ENCODE measurements around the gene RFTN1. TPM values are rescaled to one million over a fixed set of nuclear protein-coding genes. Genes with fewer than 3 reads are reported as not detected.

RFTN1 gene
- total RNA-seq, 3 donors from 2014 or later: 6.9 to 12.6 (median 9.7) TPM

- H3K36me3 ChIP-seq (ENCODE audit: low read depth): no peaks in the 10 kb centered on the region
- ATAC-seq: no peak
Observed at GRCh38 chr3:16545413-16546185, 32.1 kb upstream of the RFTN1 start.

GRCh38 chr3:16543242-16543864 is 29.9 kb upstream of the RFTN1 start:
- DNase-seq: no peak
- intact Hi-C loops (cut with DNase I, micrococcal nuclease): no loop called here
- TF ChIP-seq CTCF (IDR thresholded peaks at IDR 0.05): no peak
- Histone ChIP-seq H3K9me3 (no peaks in the 10 kb centered on the region), H3K36me3 (ENCODE audit: low read depth) (no peaks in the 10 kb centered on the region), H3K4me1 (ENCODE audit: low read depth) (no peaks in the 10 kb centered on the region), H3K4me3 (no peak overlapping the region)
- ATAC-seq: no peak

More at GRCh38 chr3:16545413-16546185, 32.1 kb upstream of the RFTN1 start:
- H3K9me3 ChIP-seq: no peaks in the 10 kb centered on the region
- intact Hi-C loops (cut with DNase I, micrococcal nuclease): no loop called here
- TF ChIP-seq CTCF (IDR thresholded peaks at IDR 0.05): no peak
- H3K4me3 ChIP-seq: no peak overlapping the region
- H3K4me1 ChIP-seq (ENCODE audit: low read depth): no peaks in the 10 kb centered on the region
- DNase-seq: no peak

- Histone ChIP-seq H3K9me3 (no peaks in the 10 kb centered on the region), H3K36me3 (ENCODE audit: low read depth) (no peaks in the 10 kb centered on the region), H3K4me1 (ENCODE audit: low read depth) (no peaks in the 10 kb centered on the region), H3K4me3 (no peak overlapping the region)
- intact Hi-C loops (cut with DNase I, micrococcal nuclease): no loop called here
- no peak for TF ChIP-seq CTCF (IDR thresholded peaks at IDR 0.05)
- DNase-seq: no peak
- ATAC-seq: no peak
Observed at GRCh38 chr3:16538507-16538906, 25.0 kb upstream of the RFTN1 start.

- no peak overlapping the region for H3K4me3 ChIP-seq
- no peaks in the 10 kb centered on the region for H3K4me1 ChIP-seq (ENCODE audit: low read depth)
- H3K36me3 ChIP-seq (ENCODE audit: low read depth): no peaks in the 10 kb centered on the region
- DNase-seq (no peak), ATAC-seq (no peak)
- intact Hi-C loops (cut with DNase I, micrococcal nuclease): no loop called here
- no peak for TF ChIP-seq CTCF (IDR thresholded peaks at IDR 0.05)
- no peaks in the 10 kb centered on the region for H3K9me3 ChIP-seq
Observed at GRCh38 chr3:16536996-16537395, 23.5 kb upstream of the RFTN1 start.

- no peak for TF ChIP-seq CTCF (IDR thresholded peaks at IDR 0.05)
- intact Hi-C loops (cut with DNase I, micrococcal nuclease): no loop called here
- no peak for DNase-seq
- Histone ChIP-seq H3K36me3 (ENCODE audit: low read depth) (no peaks in the 10 kb centered on the region), H3K9me3 (no peaks in the 10 kb centered on the region), H3K4me1 (ENCODE audit: low read depth) (no peaks in the 10 kb centered on the region), H3K4me3 (no peak overlapping the region)
- ATAC-seq: no peak
Observed at GRCh38 chr3:16536344-16536663, 22.8 kb upstream of the RFTN1 start.

All from mucosa of descending colon (tissue), 3 donors.